Activated T-helper 2 cell treated with anti-CD3 and anti-CD28 coated beads, Interferon-gamma antibody, Interleukin-2, Interleukin-4, amounts not matched to agents 10 μg/mL and 5 μg/mL and 100 μg/mL, durations not matched to agents 14 hours and 24 hours and 36 hours (primary cell): ENCODE results near the gene RASSF5. TPM values are rescaled to one million over a fixed set of nuclear protein-coding genes. Genes with fewer than 3 reads are reported as not detected.
A peak's percentile ranks its signal among the peaks of the same experiment; 100 is the strongest.
"Not testable (repeated sequence)": the region's sequence is repeated elsewhere in the genome, so short reads cannot be mapped to it uniquely, and the experiment has no call there.

Experiments used
- DNase-seq: peaks from one replicate; pipeline ENCODE4 v3.0.0; 2021; ENCODE audit warnings: low spot score
- H3K27ac Mint-ChIP-seq: one replicate; pipeline ENCODE4 v1.8.0; 2021; ENCODE audit warnings: mixed read lengths
- H3K27me3 Mint-ChIP-seq: one replicate; pipeline ENCODE4 v1.8.0; 2021; ENCODE audit warnings: low read depth, mixed read lengths
- H3K36me3 Mint-ChIP-seq: one replicate; pipeline ENCODE4 v1.8.0; 2021; ENCODE audit warnings: low read depth, mixed read lengths
- H3K4me1 Mint-ChIP-seq: one replicate; pipeline ENCODE4 v1.8.0; 2021; ENCODE audit warnings: low read depth, mixed read lengths
- H3K4me3 Mint-ChIP-seq: one replicate; pipeline ENCODE4 v1.8.0; 2021; ENCODE audit warnings: low read depth, mild to moderate bottlenecking, moderate library complexity, mixed read lengths
- H3K9me3 Mint-ChIP-seq: one replicate; pipeline ENCODE4 v1.8.0; 2021; ENCODE audit warnings: mixed read lengths
- intact Hi-C: fragments of 100-400 bp; cut with micrococcal nuclease; formaldehyde crosslinking; loops from one replicate; pipeline ENCODE4 v1.15.1; 2023
- total RNA-seq: library from RNA; stranded (reverse); gene quantifications from 2 replicates; pipeline ENCODE4 v1.2.3, GENCODE V29; 2022

The RASSF5 gene
- total RNA-seq, 1 donor from 2014 or later: 182 TPM

DNA sequence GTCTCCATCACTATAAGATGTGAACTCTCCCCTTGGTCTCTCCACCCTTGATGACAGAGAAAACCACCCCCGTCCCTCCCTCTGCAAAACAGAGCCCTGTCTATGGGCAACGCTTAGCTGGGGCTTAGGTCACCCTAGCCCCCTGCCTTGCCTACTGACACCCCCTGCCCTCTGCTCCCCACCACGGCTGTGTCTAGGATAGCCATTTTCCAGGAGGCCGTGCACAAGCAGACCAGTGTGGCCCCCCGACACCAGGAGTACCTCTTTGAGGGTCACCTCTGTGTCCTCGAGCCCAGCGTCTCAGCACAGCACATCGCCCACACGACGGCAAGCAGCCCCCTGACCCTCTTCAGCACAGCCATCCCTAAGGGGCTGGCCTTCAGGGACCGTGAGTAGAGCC, 28.6 kb upstream of the RASSF5 start:
- H3K9me3 Mint-ChIP-seq: no peaks in the 10 kb centered on the region
- peaks cover 22% of the 10 kb centered on the region for H3K4me1 Mint-ChIP-seq
- H3K36me3 Mint-ChIP-seq: peaks cover 82% of the 10 kb centered on the region
- no peak for DNase-seq
- intact Hi-C loops: loop anchor here (5.0 to 10.0 kb wide), 2 partner anchors 104 to 326 kb away; no protein-coding TSS in a partner anchor
- H3K4me3 Mint-ChIP-seq: no peak overlapping the region
- H3K27ac Mint-ChIP-seq: no peak overlapping the region
- no peaks in the 10 kb centered on the region for H3K27me3 Mint-ChIP-seq

- peaks cover 77% of the 10 kb centered on the region for H3K36me3 Mint-ChIP-seq
- no peaks in the 10 kb centered on the region for H3K9me3 Mint-ChIP-seq
- no peaks in the 10 kb centered on the region for H3K27me3 Mint-ChIP-seq
- H3K4me3 Mint-ChIP-seq: no peak overlapping the region
- peak overlapping the region; percentile 81 for H3K27ac Mint-ChIP-seq
- H3K4me1 Mint-ChIP-seq: peaks cover 17% of the 10 kb centered on the region
- intact Hi-C loops: loop anchor here (5.0 to 10.0 kb wide), 2 partner anchors 103 to 325 kb away; no protein-coding TSS in a partner anchor
- DNase-seq: peak; percentile 44
Observed at GRCh38 chr1:206479183-206480125, 27.9 kb upstream of the RASSF5 start.

GRCh38 chr1:206480211-206480610, 27.1 kb upstream of the RASSF5 start:
- H3K9me3 Mint-ChIP-seq: no peaks in the 10 kb centered on the region
- H3K36me3 Mint-ChIP-seq: peaks cover 76% of the 10 kb centered on the region

GRCh38 chr1:206482611-206483010, 24.7 kb upstream of the RASSF5 start:
- intact Hi-C loops: no loop called here
- Mint-ChIP-seq H3K9me3 (no peaks in the 10 kb centered on the region), H3K27me3 (no peaks in the 10 kb centered on the region)

More at GRCh38 chr1:206480211-206480610, 27.1 kb upstream of the RASSF5 start:
- no peaks in the 10 kb centered on the region for H3K27me3 Mint-ChIP-seq
- peaks cover 12% of the 10 kb centered on the region for H3K4me1 Mint-ChIP-seq
- H3K27ac Mint-ChIP-seq: no peak overlapping the region
- no peak for DNase-seq
- H3K4me3 Mint-ChIP-seq: no peak overlapping the region
- intact Hi-C loops: no loop called here

DNA sequence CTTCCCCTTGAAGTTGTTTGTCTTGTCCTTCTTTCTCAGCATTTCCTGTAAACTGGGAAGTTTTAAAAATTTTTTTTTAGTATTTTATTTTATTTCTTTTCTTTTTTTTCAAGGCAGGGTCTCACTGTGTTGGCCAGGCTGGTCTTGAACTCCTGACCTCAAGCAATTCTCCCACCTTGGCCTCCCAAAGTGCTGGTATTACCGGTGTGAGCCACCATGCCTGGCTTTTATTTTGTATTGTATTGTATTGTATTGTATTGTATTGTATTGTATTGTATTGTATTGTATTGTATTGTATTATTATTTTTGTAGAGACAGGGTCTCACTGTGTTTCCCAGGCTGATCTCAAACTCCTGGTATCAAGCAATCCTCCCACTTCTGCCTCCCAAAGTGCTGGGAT, 23.5 kb upstream of the RASSF5 start:
- H3K36me3 Mint-ChIP-seq: peaks cover 65% of the 10 kb centered on the region
- intact Hi-C loops, H3K27ac Mint-ChIP-seq, DNase-seq, H3K27me3 Mint-ChIP-seq, H3K4me3 Mint-ChIP-seq, H3K9me3 Mint-ChIP-seq, H3K4me1 Mint-ChIP-seq: not testable (repeated sequence)

More at GRCh38 chr1:206482611-206483010, 24.7 kb upstream of the RASSF5 start:
- Mint-ChIP-seq H3K27ac (no peak overlapping the region), H3K4me3 (no peak overlapping the region), H3K36me3 (peaks cover 68% of the 10 kb centered on the region), H3K4me1 (peaks cover 6% of the 10 kb centered on the region)
- DNase-seq: no peak

DNA sequence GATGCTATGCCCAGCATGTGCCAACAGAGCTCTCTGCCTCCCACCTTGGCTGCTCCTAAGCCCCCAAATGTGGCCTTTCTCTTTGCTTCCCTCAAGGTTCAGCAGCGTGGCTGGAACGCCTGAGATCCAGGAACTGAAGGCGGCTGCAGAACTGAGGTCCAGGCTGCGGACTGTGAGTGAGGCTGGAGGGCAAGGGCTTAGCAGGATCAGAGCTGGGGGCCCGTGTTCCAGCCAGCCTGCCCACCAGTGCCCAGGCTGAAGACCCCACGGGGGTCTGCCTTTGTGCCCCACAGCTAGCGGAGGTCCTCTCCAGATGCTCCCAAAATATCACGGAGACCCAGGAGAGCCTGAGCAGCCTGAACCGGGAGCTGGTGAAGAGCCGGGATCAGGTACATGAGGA, 22.4 kb upstream of the RASSF5 start:
- H3K27me3 Mint-ChIP-seq: no peaks in the 10 kb centered on the region
- no peak overlapping the region for H3K27ac Mint-ChIP-seq
- peaks cover 57% of the 10 kb centered on the region for H3K36me3 Mint-ChIP-seq

DNA sequence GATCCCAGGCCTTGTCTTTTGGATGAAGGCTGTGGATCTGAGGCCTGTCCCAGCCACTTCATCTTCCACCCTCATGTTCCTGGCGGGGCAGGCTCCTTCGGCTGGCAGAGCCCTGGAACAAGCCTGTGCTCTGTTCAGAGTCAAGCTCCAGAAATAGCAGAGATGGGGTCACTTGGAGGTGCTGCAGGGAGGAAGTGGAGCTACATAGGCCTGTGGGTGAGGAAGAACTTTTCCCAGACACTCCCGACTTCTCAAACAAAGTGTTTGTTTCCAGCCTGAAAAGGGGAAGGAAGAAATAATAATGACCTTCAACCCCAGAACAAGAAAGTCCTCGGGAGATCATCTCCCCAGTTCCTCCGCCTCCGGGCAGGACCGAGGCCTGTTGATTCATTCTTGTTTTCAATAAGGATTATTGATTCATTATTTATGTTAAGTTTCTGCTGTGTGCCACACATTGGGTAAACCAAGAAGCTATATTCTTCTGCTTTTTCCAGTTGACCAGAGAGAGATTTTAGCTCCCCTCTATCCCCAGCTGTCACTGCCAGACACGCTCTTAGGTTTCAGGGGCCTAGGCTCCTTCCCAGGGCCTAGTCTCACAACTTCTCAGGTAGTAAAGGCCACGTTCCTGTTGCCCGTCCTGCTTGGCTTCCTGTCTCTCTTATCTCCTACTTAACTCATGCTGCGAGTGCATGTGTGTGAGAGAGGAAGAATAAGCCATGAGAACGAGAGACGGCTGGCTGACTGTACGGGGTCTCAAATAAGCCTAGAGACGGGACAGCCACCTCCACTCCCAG, 20.1 kb upstream of the RASSF5 start:
- Mint-ChIP-seq H3K27ac (no peak overlapping the region), H3K4me1 (peaks cover 7% of the 10 kb centered on the region), H3K9me3 (no peaks in the 10 kb centered on the region), H3K27me3 (no peaks in the 10 kb centered on the region), H3K4me3 (no peak overlapping the region), H3K36me3 (peaks cover 62% of the 10 kb centered on the region)
- intact Hi-C loops: no loop called here
- DNase-seq: no peak

More for the DNA sequence above, 22.4 kb upstream of the RASSF5 start:
- no peaks in the 10 kb centered on the region for H3K9me3 Mint-ChIP-seq
- no peak overlapping the region for H3K4me3 Mint-ChIP-seq
- H3K4me1 Mint-ChIP-seq: peaks cover 3% of the 10 kb centered on the region
- no peak for DNase-seq
- intact Hi-C loops: no loop called here

- intact Hi-C loops: no loop called here
- Mint-ChIP-seq H3K27ac (peak overlapping the region; percentile 55), H3K36me3 (peaks cover 62% of the 10 kb centered on the region), H3K4me3 (no peak overlapping the region), H3K9me3 (no peaks in the 10 kb centered on the region), H3K4me1 (peaks cover 7% of the 10 kb centered on the region), H3K27me3 (no peaks in the 10 kb centered on the region)
- DNase-seq: no peak
Observed at GRCh38 chr1:206487970-206488369, 19.4 kb upstream of the RASSF5 start.

DNA sequence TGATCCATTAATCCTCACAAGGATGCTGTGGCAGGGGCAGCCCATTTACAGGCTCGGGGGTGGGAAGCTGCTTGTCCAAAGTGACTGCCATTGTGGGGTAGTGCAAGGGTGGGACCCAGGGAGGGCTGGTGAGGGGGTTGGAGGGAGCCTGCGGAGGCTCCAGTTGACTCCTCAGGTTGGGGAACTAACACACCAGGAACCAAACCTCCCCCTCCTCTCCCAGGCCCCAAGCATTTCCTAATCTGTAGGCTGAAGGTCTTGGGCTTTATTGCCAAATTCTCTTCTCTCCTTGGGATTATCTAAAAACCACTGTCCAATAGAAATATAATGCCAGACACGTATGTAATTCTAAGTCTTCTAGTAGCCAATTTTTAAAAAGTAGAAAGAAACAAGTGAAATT, 18.9 kb upstream of the RASSF5 start:
- peaks cover 64% of the 10 kb centered on the region for H3K36me3 Mint-ChIP-seq
- DNase-seq: no peak
- no peaks in the 10 kb centered on the region for H3K27me3 Mint-ChIP-seq
- no peak overlapping the region for H3K4me3 Mint-ChIP-seq
- peaks cover 7% of the 10 kb centered on the region for H3K4me1 Mint-ChIP-seq
- no peak overlapping the region for H3K27ac Mint-ChIP-seq
- intact Hi-C loops: no loop called here
- no peaks in the 10 kb centered on the region for H3K9me3 Mint-ChIP-seq

DNA sequence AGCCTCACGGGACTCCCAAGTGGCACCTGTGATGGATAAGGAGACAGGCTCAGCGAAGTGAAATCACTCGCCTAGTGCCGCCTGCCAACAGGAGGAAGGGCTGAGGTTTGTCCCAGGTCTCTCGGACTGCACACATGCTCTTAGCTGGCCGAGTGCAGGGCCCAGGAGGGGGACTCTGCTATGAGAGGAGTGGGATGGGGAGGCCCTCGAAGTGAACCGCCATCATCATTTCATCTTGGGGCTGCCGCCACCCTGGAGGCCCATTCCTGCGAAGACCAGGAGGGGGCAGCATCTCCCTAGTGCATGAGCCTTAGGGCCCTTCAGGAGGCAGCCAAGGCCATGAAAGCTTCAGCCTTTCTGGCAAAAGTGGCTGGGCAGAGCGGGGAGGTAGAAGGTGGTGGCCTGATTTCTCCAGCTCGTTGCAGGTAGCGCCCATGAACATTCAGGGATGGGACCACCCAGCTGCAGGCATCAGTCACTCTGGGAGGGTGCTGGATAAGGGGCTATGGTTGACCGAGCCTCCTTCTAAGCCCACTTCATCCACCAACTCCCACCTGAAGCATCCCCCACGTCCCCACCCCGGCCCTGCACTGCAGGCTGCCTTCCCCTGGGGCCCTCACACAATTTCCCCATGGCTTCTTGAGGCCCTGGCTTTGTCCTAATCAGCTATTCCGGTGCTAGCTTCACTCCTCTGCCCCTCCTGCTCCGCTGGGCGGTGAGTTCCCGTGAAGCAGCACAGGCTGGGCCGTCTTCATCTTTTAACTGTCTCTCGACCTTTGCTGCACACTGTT, 17.2 kb upstream of the RASSF5 start:
- DNase-seq: peak; percentile 56
- intact Hi-C loops: loop anchor here (5.0 kb wide), 2 partner anchors 37 to 172 kb away; no protein-coding TSS in a partner anchor
- Mint-ChIP-seq H3K36me3 (peaks cover 70% of the 10 kb centered on the region), H3K4me3 (no peak overlapping the region), H3K4me1 (peaks cover 7% of the 10 kb centered on the region), H3K27ac (no peak overlapping the region), H3K9me3 (no peaks in the 10 kb centered on the region), H3K27me3 (no peaks in the 10 kb centered on the region)

GRCh38 chr1:206490771-206491405, 16.4 kb upstream of the RASSF5 start:
- Mint-ChIP-seq H3K27me3 (no peaks in the 10 kb centered on the region), H3K9me3 (no peaks in the 10 kb centered on the region), H3K36me3 (peaks cover 67% of the 10 kb centered on the region), H3K4me1 (peaks cover 7% of the 10 kb centered on the region), H3K4me3 (no peak overlapping the region), H3K27ac (peak overlapping the region; percentile 18)
- intact Hi-C loops: loop anchor here (5.0 kb wide), 2 partner anchors 36 to 171 kb away; no protein-coding TSS in a partner anchor
- DNase-seq: no peak

DNA sequence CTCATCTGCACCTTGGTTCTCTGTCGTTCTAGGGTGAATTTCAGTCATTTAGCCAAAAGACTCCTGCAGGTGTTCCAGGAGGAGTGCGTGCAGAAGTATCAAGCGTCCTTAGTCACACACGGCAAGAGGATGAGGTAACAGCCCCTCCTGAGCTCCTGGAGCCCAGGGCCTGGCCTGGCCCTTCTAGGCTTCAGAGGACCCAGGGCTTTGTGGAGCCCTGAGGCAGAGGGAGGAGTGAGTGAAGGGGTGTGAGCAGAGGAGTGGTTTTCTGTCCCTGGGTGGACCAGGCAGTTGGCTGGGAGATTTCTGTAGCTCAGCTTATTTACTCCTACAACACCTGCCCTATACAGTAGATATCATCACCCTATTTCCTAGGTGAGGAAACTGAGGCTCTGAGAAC, 15.7 kb upstream of the RASSF5 start:
- no peaks in the 10 kb centered on the region for H3K27me3 Mint-ChIP-seq
- intact Hi-C loops: loop anchor here (5.0 kb wide), 2 partner anchors 36 to 171 kb away; no protein-coding TSS in a partner anchor
- no peak overlapping the region for H3K27ac Mint-ChIP-seq
- peaks cover 73% of the 10 kb centered on the region for H3K36me3 Mint-ChIP-seq
- H3K4me3 Mint-ChIP-seq: no peak overlapping the region
- no peak for DNase-seq
- no peaks in the 10 kb centered on the region for H3K9me3 Mint-ChIP-seq
- peaks cover 14% of the 10 kb centered on the region for H3K4me1 Mint-ChIP-seq
